ENCODE data around the gene OR5H2.

DNA sequence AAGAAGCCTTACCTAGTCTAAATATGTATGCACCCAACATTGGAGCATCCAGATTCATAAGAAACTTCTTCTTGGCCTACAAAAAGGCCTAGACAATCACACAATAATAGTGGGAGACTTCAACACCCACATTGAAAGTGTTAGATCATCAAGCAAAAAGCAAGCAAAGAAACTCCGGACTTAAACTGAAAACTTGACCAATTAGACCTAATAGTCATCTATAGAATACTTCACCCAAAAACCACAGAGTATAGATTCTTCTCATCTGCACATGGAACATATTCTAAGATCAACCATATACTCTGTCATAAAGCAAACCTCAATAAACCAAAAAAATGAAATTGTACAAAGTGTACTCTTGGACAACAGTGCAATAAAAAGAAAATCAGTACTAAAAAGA lies 49.0 kb downstream of the OR5H2 start:
- TF ChIP-seq, protein P1, sequence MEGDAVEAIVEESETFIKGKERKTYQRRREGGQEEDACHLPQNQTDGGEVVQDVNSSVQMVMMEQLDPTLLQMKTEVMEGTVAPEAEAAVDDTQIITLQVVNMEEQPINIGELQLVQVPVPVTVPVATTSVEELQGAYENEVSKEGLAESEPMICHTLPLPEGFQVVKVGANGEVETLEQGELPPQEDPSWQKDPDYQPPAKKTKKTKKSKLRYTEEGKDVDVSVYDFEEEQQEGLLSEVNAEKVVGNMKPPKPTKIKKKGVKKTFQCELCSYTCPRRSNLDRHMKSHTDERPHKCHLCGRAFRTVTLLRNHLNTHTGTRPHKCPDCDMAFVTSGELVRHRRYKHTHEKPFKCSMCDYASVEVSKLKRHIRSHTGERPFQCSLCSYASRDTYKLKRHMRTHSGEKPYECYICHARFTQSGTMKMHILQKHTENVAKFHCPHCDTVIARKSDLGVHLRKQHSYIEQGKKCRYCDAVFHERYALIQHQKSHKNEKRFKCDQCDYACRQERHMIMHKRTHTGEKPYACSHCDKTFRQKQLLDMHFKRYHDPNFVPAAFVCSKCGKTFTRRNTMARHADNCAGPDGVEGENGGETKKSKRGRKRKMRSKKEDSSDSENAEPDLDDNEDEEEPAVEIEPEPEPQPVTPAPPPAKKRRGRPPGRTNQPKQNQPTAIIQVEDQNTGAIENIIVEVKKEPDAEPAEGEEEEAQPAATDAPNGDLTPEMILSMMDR (IDR thresholded peaks at IDR 0.05): no peak
- TF ChIP-seq POLR2A (IDR thresholded peaks at IDR 0.05): no peak

Data from suprapubic skin (tissue), 3 donors.